Heart right ventricle (tissue), 16 donors: ENCODE measurements around the gene EHD2. TPM values are rescaled to one million over a fixed set of nuclear protein-coding genes. Genes with fewer than 3 reads are reported as not detected.
A peak's percentile ranks its signal among the peaks of the same experiment; 100 is the strongest.

Experiments used
- ATAC-seq, 8 donors: fragments of 200-7000 bp; cut with Tn5 transposase; one replicate each; pipeline ENCODE4 v1.9.1; 2020; ENCODE audit warnings: mild to moderate bottlenecking in 8 of 8, moderate library complexity in 8 of 8, moderate number of reproducible peaks in 1 of 8
- DNase-seq, 2 donors: peaks; one replicate each; pipeline ENCODE4 v3.0.0-alpha.2; 2020
- H3K27ac ChIP-seq, 10 donors: fragments of 200-600 bp; sonication (generic) in 2 of 10; one replicate each; pipeline versions ENCODE4 v1.5.0 to v1.8.0; 2020 to 2022; ENCODE audit warnings: mild to moderate bottlenecking in 3 of 10
- H3K27me3 ChIP-seq, 7 donors: fragments of 200-600 bp; one replicate each; pipeline ENCODE4 v1.8.0; 2021 to 2022; ENCODE audit warnings: mild to moderate bottlenecking in 2 of 7
- H3K36me3 ChIP-seq, 9 donors: fragments of 200-600 bp; sonication (generic) in 1 of 9; one replicate each; pipeline versions ENCODE4 v1.5.0 to v1.8.0; 2020 to 2022; ENCODE audit warnings: mild to moderate bottlenecking in 2 of 9
- H3K4me1 ChIP-seq, 9 donors: fragments of 200-600 bp; sonication (generic) in 1 of 9; one replicate each; pipeline versions ENCODE4 v1.5.0 to v1.8.0; 2020 to 2022; ENCODE audit warnings: mild to moderate bottlenecking in 4 of 9
- H3K4me3 ChIP-seq, 10 donors: fragments of 200-600 bp; sonication (generic) in 2 of 10; one replicate each; pipeline versions ENCODE4 v1.5.0 to v1.8.0; 2020 to 2022; ENCODE audit warnings: mild to moderate bottlenecking in 7 of 10, moderate library complexity in 2 of 10
- H3K9me3 ChIP-seq, 11 donors: fragments of 200-600 bp in 10 of 11; sonication (generic) in 2 of 11; one replicate each; pipeline versions ENCODE4 v1.5.0 to v1.8.0; 2013 to 2022; ENCODE audit warnings: mild to moderate bottlenecking in 2 of 11, control low read depth in 1 of 11, moderate library complexity in 1 of 11
- WGBS, 2 donors: extraction: QIAGEN DNeasy Blood & Tissue Kit; methylation state at CpG; one replicate each; pipeline ENCODE4 v1.1.7; 2013; ENCODE audit warnings: inconsistent platforms in 1 of 2; 5-methylcytosine and 5-hydroxymethylcytosine counted together
- intact Hi-C, 10 donors: fragments of 100-400 bp; cut with DNase I; formaldehyde crosslinking; loops; one replicate each; pipeline versions ENCODE4 v1.11.1 to v1.14.2; 2022
- polyA plus RNA-seq, 2 donors: library from polyadenylated mRNA; stranded (reverse); fragments of 200-250 nt; gene quantifications; one replicate each; pipeline ENCODE4 v1.2.3, GENCODE V29; 2013
- total RNA-seq, 10 donors: library from RNA; stranded (reverse); fragmentation: NEBNext Ultra II Directional in 3 of 10; extraction: Animal tissue kit (Norgen Biotek cat#: 25700) in 3 of 10; gene quantifications; one replicate each; pipeline versions ENCODE4 v1.2.1 to v1.2.4, GENCODE V29; 2021 to 2023
- TF ChIP-seq, protein P1 (sequence below), 9 donors: fragments of 200-600 bp; sonication (generic) in 2 of 9; IDR thresholded peaks; one replicate each; pipeline versions ENCODE4 v1.5.0 to v1.8.0; 2021 to 2022; ENCODE audit warnings: antibody characterized with exemption in 9 of 9, mild to moderate bottlenecking in 5 of 9, moderate library complexity in 1 of 9
- donor health status: Arrhythmogenic right ventricular cardiomyopathy.
- donor health status: ischemic (EF 13 %, LVEDD 7.1; RV severe dilation, severe dysfunction).
- donor health status: healthy with polysubstance abuse.
- donor health status: DM: no; HTN: yes; CAD: no.
- donor health status: DM: no; HTN: no; CAD: no.
- donor health status: ischemic (EF 25% LVEDD 6.9; RV normal size, moderate dysfunction).
- donor health status: ischemic (EF 25% LVEDD 5.7; RV mildly dilated, moderate dysfunction).
- donor health status: healthy.
- donor health status: DM: yes; HTN: yes; CAD: no.
- donor health status: Ischemic cardiomyopathy.
- donor health status: ischemic (EF 35%, LVEDD 5.7; RV mildly dilated, moderate dysfunction).
- donor health status: nonischemic (EF 11% LVEDD 7.7; RV severe dilation, severe dysfunction).
- donor health status: DM: yes; HTN: yes; CAD: no.
- donor health status: PGD.
- donor health status: ischemic (EF 29% LVEDD 5.4; RV normal size, mild dysfunction).
- donor health status: nonischemic (EF 23%, LVEDD 6.1; RV moderate dilation, normal function).

EHD2 gene
- total and polyA plus RNA-seq, 12 donors: 27.5 to 78.2 (median 47.5) TPM

DNA sequence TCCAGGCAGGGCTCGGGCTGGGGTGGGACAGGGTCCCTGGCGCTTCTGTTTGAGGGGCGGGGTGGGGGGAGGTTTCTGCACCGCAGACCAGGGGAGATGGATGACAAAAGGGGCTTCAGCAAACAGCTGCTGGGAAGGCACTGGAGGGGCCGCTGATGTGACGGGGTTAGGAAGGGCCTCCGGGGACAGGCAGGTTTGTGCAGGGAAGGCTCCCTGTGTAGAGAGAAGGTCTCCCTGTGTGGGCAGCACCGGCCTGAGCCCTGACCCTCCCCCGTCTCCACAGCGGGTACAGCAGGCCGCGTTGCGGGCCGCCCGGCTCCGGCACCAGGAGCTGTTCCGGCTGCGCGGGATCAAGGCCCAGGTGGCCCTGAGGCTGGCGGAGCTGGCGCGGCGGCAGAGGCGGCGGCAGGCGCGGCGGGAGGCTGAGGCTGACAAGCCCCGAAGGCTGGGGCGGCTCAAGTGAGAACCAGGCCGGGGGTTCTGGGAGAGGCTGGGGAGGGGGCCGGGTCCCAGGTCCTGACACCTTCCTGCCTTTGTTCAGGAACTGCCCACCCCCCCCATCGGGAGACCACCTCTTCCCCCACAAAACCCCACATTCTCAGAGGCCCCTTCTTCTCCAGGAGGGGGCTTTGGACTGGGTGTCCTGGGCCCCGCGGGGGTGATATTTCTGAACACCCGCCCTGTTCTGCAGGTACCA lies 42.0 kb downstream of the EHD2 start:
- DNase-seq (no peak), ATAC-seq (no peak)
- peaks cover 0 to 7% (median 0%) of the 10 kb centered on the region in 11 donors for H3K9me3 ChIP-seq
- H3K27me3 ChIP-seq: no peaks in the 10 kb centered on the region
- intact Hi-C loops: no loop called here
- 91 to 93% methylated on average over 33 to 36 of the region's 36 CpGs for WGBS, 2 donors
- no peak overlapping the region for H3K4me3 ChIP-seq
- H3K4me1 ChIP-seq: no peaks in the 10 kb centered on the region
- TF ChIP-seq, protein P1, sequence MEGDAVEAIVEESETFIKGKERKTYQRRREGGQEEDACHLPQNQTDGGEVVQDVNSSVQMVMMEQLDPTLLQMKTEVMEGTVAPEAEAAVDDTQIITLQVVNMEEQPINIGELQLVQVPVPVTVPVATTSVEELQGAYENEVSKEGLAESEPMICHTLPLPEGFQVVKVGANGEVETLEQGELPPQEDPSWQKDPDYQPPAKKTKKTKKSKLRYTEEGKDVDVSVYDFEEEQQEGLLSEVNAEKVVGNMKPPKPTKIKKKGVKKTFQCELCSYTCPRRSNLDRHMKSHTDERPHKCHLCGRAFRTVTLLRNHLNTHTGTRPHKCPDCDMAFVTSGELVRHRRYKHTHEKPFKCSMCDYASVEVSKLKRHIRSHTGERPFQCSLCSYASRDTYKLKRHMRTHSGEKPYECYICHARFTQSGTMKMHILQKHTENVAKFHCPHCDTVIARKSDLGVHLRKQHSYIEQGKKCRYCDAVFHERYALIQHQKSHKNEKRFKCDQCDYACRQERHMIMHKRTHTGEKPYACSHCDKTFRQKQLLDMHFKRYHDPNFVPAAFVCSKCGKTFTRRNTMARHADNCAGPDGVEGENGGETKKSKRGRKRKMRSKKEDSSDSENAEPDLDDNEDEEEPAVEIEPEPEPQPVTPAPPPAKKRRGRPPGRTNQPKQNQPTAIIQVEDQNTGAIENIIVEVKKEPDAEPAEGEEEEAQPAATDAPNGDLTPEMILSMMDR (IDR thresholded peaks at IDR 0.05): no peak
- H3K27ac ChIP-seq: no peak overlapping the region
- peaks cover 12 to 100% (median 84%) of the 10 kb centered on the region in 9 donors for H3K36me3 ChIP-seq

DNA sequence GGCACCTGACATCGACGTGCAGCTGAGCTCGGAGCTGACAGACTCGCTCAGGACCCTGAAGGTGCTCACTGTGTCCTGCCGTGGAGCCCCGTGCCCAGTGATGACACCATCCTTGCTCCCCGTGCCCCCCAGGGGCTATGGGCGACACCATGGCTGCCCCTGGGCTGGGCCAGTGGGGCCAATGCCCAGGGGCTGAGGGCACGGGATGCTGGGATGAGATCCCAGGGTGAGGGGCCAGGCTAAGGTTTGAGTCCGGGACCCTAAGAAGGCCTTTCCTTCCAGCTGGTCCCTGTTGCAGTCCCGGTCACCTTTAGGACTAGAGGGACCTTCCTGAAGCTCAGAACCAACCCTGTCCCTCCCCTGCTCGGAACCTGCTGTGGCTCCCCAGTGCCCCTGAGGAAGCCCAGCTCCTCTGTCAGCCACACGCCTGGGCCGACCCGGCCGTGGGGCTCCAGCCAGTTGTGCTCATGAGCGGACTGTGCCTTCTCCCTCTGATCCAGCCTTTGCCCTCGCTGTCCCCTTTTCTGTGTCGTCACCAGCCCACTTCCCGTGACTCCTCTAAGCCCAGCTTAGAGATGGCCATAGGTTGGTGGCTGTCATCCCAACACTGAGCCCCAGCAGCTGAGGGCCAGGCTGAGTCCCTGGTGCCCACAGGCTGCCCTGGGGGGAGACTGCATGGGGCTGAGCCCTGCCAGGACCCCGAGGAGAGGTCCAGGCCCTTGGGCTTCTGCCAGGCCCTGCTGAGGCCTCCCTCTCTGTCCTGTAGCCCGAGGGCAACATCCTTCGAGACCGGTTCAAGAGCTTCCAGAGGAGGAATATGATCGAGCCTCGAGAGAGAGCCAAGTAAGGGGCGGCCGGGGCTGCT lies 42.8 kb downstream of the EHD2 start:
- ATAC-seq (peak in 2 of 8 donors; percentile 10 to 29), DNase-seq (no peak)
- Histone ChIP-seq H3K4me1 (no peaks in the 10 kb centered on the region), H3K27ac (no peak overlapping the region), H3K36me3 (peaks cover 12 to 97% (median 76%) of the 10 kb centered on the region in 9 donors), H3K27me3 (no peaks in the 10 kb centered on the region), H3K9me3 (peaks cover 0 to 7% (median 0%) of the 10 kb centered on the region in 11 donors), H3K4me3 (no peak overlapping the region)
- WGBS, 2 donors: 91 to 94% methylated on average over 28 of the region's 28 CpGs
- intact Hi-C loops: no loop called here
- TF ChIP-seq, protein P1 (IDR thresholded peaks at IDR 0.05): no peak

DNA sequence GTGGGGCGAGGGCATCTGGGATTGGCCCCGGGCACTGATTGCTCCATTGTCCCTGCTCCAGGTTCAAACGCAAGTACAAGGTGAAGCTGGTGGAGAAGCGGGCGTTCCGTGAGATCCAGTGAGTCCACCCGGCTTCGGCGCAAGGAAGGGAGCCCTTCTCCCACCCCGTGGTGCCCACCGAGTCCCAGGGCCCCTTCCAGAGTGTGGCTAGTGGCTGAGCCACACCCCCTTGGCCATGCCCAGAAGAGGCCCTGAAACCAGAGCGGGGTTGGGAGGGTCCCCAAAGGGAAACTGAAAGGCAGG lies 43.4 kb downstream of the EHD2 start:
- intact Hi-C loops: no loop called here
- H3K4me3 ChIP-seq: no peak overlapping the region
- no peaks in the 10 kb centered on the region for H3K4me1 ChIP-seq
- H3K36me3 ChIP-seq: peaks cover 12 to 91% (median 70%) of the 10 kb centered on the region in 9 donors
- DNase-seq: no peak
- H3K9me3 ChIP-seq: peaks cover 0 to 7% (median 0%) of the 10 kb centered on the region in 11 donors
- no peaks in the 10 kb centered on the region for H3K27me3 ChIP-seq
- TF ChIP-seq, protein P1 (IDR thresholded peaks at IDR 0.05): no peak
- no peak overlapping the region for H3K27ac ChIP-seq
- peak in 4 of 8 donors; percentile 9 to 23 (median 14) for ATAC-seq
- WGBS, 2 donors: 94% methylated on average over 12 of the region's 12 CpGs

DNA sequence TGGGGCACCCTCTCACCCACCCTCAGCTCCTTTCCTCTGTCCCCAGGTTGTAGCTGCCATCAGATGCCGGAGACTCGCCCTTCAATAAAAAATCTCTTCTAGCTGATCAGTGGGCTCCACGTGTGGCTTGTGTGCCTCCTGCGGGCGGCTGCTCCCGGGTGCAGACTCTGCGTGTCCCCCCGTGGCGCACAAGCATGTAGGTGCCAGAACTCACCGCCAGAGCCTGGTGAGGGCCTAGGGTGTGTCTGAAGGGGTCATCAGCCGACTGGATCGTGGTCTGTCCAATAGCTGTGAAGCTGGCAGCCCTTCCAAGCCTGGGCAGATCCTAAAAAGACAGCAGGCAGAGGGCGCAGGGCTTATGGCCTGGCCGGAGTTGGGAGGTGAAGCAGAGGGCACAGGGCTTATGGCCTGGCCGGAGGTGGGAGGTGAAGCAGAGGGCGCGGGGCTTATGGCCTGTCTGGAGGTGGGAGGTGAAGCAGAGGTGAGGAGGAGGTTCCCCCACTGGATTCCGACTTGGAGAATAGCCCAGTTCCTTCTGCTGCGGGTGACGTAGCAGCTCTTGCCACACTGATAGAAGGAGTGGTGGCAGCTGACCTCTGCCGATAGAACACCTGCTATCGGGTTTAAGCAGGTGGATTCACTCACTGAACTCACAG lies 43.9 kb downstream of the EHD2 start:
- Histone ChIP-seq H3K9me3 (peaks cover 0 to 7% (median 0%) of the 10 kb centered on the region in 11 donors), H3K4me3 (no peak overlapping the region), H3K27ac (no peak overlapping the region), H3K4me1 (no peaks in the 10 kb centered on the region), H3K27me3 (no peaks in the 10 kb centered on the region), H3K36me3 (peaks cover 12 to 86% (median 67%) of the 10 kb centered on the region in 9 donors)
- peak; percentile 13 to 59 (median 28) for ATAC-seq
- DNase-seq: no peak
- TF ChIP-seq, protein P1 (IDR thresholded peaks at IDR 0.05): no peak
- 77 to 85% methylated on average over 21 to 22 of the region's 22 CpGs for WGBS, 2 donors
- intact Hi-C loops: no loop called here
